Measurements from ENCODE around the gene SMARCB1.

GRCh38 chr22:23831261-23831660 is 44.5 kb downstream of the SMARCB1 start:
- TF ChIP-seq POLR2A (IDR thresholded peaks at IDR 0.05; ENCODE audit: extremely low read depth, insufficient read length) (no peak), MAX (IDR thresholded peaks at IDR 0.05; ENCODE audit: low read depth, low read length) (no peak)
- TF ChIP-seq, protein P1, sequence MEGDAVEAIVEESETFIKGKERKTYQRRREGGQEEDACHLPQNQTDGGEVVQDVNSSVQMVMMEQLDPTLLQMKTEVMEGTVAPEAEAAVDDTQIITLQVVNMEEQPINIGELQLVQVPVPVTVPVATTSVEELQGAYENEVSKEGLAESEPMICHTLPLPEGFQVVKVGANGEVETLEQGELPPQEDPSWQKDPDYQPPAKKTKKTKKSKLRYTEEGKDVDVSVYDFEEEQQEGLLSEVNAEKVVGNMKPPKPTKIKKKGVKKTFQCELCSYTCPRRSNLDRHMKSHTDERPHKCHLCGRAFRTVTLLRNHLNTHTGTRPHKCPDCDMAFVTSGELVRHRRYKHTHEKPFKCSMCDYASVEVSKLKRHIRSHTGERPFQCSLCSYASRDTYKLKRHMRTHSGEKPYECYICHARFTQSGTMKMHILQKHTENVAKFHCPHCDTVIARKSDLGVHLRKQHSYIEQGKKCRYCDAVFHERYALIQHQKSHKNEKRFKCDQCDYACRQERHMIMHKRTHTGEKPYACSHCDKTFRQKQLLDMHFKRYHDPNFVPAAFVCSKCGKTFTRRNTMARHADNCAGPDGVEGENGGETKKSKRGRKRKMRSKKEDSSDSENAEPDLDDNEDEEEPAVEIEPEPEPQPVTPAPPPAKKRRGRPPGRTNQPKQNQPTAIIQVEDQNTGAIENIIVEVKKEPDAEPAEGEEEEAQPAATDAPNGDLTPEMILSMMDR (IDR thresholded peaks at IDR 0.05; ENCODE audit: low read depth, low read length): no peak
